ENCODE measurements around the gene BAG1. TPM values are rescaled to one million over a fixed set of nuclear protein-coding genes. Genes with fewer than 3 reads are reported as not detected.

The BAG1 gene
- total RNA-seq, 3 donors from 2014 or later (not counting 1 experiment from before 2014, with no cell fraction given) = 83.4 to 102 (median 93.4) TPM

DNA sequence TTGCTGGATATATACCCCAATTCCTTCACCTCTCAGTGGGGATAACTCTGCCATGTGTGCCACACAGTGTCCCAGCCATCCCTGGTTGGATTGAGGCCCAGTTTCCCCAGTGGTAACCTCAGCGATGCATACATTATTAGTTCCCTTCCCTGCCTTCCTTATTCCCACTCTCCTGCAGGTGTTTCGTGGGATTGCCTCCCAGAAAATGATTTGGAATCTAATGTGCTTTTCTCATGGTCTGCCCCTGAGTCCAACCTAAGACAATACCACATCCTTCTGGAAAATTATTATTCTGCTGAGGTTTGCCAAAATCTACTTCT is 32.9 kb downstream of the BAG1 start:
- DNase-seq (no peak), ATAC-seq (no peak)
- Mint-ChIP-seq H3K27me3 (ENCODE audit: low read depth in 2 of 2) (peaks cover 6 to 12% of the 10 kb centered on the region in 2 donors), H3K9me3 (no peaks in the 10 kb centered on the region), H3K27ac (no peak overlapping the region), H3K4me1 (no peaks in the 10 kb centered on the region), H3K36me3 (no peaks in the 10 kb centered on the region), H3K4me3 (no peak overlapping the region)
- Histone ChIP-seq H3K36me3 (ENCODE audit: control insufficient read depth, insufficient read depth, low read length) (no peaks in the 10 kb centered on the region), H3K4me1 (ENCODE audit: control insufficient read depth, insufficient read depth, low read length) (peaks cover 4% of the 10 kb centered on the region), H3K9me3 (ENCODE audit: control insufficient read depth, insufficient read depth, low read length) (no peaks in the 10 kb centered on the region), H3K27me3 (ENCODE audit: control insufficient read depth, insufficient read depth, low read length) (no peaks in the 10 kb centered on the region), H3K27ac (ENCODE audit: low read length) (no peak overlapping the region), H3K4me3 (ENCODE audit: low read length) (no peak overlapping the region)
- intact Hi-C loops (cut with micrococcal nuclease) = no loop called here
- TF ChIP-seq CTCF (IDR thresholded peaks at IDR 0.05) = no peak
- WGBS (ENCODE audit: insufficient coverage) = 91% methylated on average over 2 of the region's 2 CpGs

GRCh38 chr9:33230756-33231622 is 33.5 kb downstream of the BAG1 start:
- no peak for TF ChIP-seq CTCF (IDR thresholded peaks at IDR 0.05)
- no peak overlapping the region for H3K4me3 Mint-ChIP-seq
- no peak overlapping the region for H3K4me3 ChIP-seq (ENCODE audit: low read length)

GRCh38 chr9:33229359-33230114 is 35.0 kb downstream of the BAG1 start:
- intact Hi-C loops (cut with micrococcal nuclease) = loop anchor here (5.0 kb wide), 1 partner anchor 47 kb away; no protein-coding TSS in a partner anchor
- DNase-seq (no peak), ATAC-seq (no peak)
- no peaks in the 10 kb centered on the region for H3K27me3 ChIP-seq (ENCODE audit: control insufficient read depth, insufficient read depth, low read length)
- no peak for TF ChIP-seq CTCF (IDR thresholded peaks at IDR 0.05)
- H3K9me3 Mint-ChIP-seq = no peaks in the 10 kb centered on the region
- H3K9me3 ChIP-seq (ENCODE audit: control insufficient read depth, insufficient read depth, low read length) = no peaks in the 10 kb centered on the region
- 94% methylated on average over 8 of the region's 9 CpGs for WGBS (ENCODE audit: insufficient coverage)
- no peak overlapping the region for H3K4me3 ChIP-seq (ENCODE audit: low read length)
- no peak overlapping the region for H3K4me3 Mint-ChIP-seq
- peaks cover 4 to 6% of the 10 kb centered on the region in 2 donors for H3K27me3 Mint-ChIP-seq (ENCODE audit: low read depth in 2 of 2)
- H3K27ac Mint-ChIP-seq = no peak overlapping the region
- H3K27ac ChIP-seq (ENCODE audit: low read length) = no peak overlapping the region
- no peaks in the 10 kb centered on the region for H3K36me3 ChIP-seq (ENCODE audit: control insufficient read depth, insufficient read depth, low read length)
- H3K4me1 ChIP-seq (ENCODE audit: control insufficient read depth, insufficient read depth, low read length) = peaks cover 4% of the 10 kb centered on the region
- H3K4me1 Mint-ChIP-seq = peaks cover 9 to 10% of the 10 kb centered on the region in 2 donors
- H3K36me3 Mint-ChIP-seq = no peaks in the 10 kb centered on the region

More at GRCh38 chr9:33230756-33231622, 33.5 kb downstream of the BAG1 start:
- Mint-ChIP-seq H3K36me3 (no peaks in the 10 kb centered on the region), H3K27me3 (ENCODE audit: low read depth in 2 of 2) (peaks cover 6 to 8% of the 10 kb centered on the region in 2 donors), H3K4me1 (peaks cover under 1% of the 10 kb centered on the region in 2 donors), H3K9me3 (no peaks in the 10 kb centered on the region), H3K27ac (no peak overlapping the region)
- no peaks in the 10 kb centered on the region for H3K36me3 ChIP-seq (ENCODE audit: control insufficient read depth, insufficient read depth, low read length)
- no peak overlapping the region for H3K27ac ChIP-seq (ENCODE audit: low read length)
- no peak for ATAC-seq
- 90% methylated on average over 13 of the region's 13 CpGs for WGBS (ENCODE audit: insufficient coverage)
- H3K4me1 ChIP-seq (ENCODE audit: control insufficient read depth, insufficient read depth, low read length) = peaks cover 4% of the 10 kb centered on the region
- DNase-seq = no peak
- H3K9me3 ChIP-seq (ENCODE audit: control insufficient read depth, insufficient read depth, low read length) = no peaks in the 10 kb centered on the region
- no peaks in the 10 kb centered on the region for H3K27me3 ChIP-seq (ENCODE audit: control insufficient read depth, insufficient read depth, low read length)
- intact Hi-C loops (cut with micrococcal nuclease) = no loop called here
